HTERT RPE-1 (cell line): ENCODE measurements around the gene EME2.

Experiments used
- in situ Hi-C: fragments of 300-500 bp; cut with MboI; formaldehyde crosslinking; loops from 4 replicates; pipeline ENCODE4 v1.14.3; 2020; ENCODE audit warnings: low sequenced_read_pairs

The EME2 gene

GRCh38 chr16:1777375-1778199, 5.0 kb downstream of the EME2 start:
- in situ Hi-C loops: no loop called here

GRCh38 chr16:1778200-1779179, 5.9 kb downstream of the EME2 start:
- in situ Hi-C loops: no loop called here

- in situ Hi-C loops: no loop called here
Measured at GRCh38 chr16:1779234-1779701, 6.7 kb downstream of the EME2 start.

GRCh38 chr16:1779741-1780676, 7.4 kb downstream of the EME2 start:
- in situ Hi-C loops: no loop called here

DNA sequence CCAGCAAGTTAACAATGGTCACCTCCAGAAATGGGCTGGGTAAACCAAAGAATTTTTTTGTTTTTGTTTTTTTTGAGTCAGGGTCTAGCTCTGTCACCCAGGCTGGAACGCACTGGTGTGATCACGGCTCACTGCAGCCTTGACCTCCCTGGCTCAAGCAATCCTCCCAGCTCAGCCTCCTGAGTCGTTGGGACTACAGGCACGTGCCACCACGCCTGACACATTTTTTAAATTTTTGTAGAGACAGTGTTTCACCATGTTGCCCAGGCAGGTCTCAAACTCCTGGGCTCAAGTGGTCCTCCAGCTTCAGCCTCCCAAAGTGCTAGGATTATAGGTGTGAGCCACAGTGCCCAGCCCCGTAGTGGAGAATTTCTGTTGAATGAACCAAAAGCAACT, 8.1 kb downstream of the EME2 start:
- in situ Hi-C loops: no loop called here

DNA sequence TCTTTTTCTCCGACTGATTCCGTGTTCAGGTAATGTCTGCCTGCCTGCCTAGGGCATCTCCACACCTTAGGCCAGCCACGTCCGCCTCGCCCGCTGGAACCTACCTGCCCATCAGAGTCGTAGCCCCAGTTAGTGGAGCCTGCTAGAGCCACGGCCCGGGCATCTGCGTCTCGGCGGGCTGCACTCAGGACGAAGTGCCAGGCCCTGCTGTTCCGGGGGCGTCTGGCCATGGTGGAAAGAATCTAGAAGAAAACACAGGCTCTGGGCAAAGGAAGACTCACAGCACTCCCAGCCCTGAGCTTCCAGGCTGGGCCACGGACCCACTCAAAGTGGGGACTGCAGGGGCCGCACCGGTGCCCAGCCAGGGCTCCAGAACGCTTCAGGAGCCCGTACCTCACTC, 8.6 kb downstream of the EME2 start:
- in situ Hi-C loops: no loop called here

- in situ Hi-C loops: no loop called here
Measured at GRCh38 chr16:1781758-1782407, 9.3 kb downstream of the EME2 start.

DNA sequence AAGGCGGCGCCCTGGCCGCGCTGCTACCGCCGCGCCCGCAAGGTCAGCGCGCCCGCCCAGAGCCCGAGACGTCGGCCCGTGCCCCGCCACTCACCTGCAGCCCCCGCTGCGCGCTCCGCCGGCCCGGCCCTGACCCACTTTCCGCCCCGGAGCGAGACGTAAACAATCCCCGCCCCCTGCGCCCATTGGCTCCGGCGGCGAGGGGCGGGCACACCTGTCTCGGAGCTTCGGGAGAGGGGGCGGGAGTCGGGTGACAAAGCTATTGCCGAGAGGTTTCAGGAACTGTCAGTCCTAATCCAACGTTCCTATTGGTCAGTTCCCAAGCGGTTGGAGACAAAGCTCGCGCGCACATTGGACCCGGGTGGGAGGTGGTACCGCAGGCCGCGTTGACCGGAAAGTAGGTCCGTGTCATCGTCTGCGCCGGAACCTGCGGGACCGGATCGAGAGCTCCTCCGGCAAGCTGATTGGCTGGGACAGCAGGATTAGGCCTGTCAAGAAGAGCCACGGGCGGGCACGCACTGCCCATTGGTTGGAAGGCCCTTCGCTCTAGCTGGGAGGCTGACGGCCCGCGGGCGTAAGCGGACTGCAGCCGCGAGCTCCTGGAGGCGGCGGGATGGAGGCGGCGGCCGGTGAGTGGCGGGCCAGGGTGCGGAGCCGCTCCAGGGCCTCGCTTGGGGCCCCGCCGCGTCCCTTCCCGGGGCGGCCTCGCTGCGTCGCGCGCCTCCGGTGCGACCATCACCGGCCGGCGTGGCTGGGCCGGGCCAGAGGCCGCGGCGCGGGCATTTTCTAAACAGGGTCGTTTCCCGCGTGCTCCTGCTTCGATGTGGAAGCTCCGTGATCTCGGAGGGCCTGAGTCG, 10.0 kb downstream of the EME2 start, which contains the start of the genes NUBP2 and SPSB3:
Gene NUBP2, plus strand, starts transcription at position 553 of the 857 bp plus-strand sequence. Its CDS starts 61 bp downstream, at position 614.
Gene SPSB3, minus strand, starts transcription at position 164 of the 857 bp plus-strand sequence. CDS start 1,088 bp downstream, outside the sequence.
- in situ Hi-C loops: no loop called here

GRCh38 chr16:1784977-1785845, 12.6 kb downstream of the EME2 start:
- in situ Hi-C loops: no loop called here

- in situ Hi-C loops: no loop called here
Measured at GRCh38 chr16:1785846-1786170, 13.2 kb downstream of the EME2 start.

DNA sequence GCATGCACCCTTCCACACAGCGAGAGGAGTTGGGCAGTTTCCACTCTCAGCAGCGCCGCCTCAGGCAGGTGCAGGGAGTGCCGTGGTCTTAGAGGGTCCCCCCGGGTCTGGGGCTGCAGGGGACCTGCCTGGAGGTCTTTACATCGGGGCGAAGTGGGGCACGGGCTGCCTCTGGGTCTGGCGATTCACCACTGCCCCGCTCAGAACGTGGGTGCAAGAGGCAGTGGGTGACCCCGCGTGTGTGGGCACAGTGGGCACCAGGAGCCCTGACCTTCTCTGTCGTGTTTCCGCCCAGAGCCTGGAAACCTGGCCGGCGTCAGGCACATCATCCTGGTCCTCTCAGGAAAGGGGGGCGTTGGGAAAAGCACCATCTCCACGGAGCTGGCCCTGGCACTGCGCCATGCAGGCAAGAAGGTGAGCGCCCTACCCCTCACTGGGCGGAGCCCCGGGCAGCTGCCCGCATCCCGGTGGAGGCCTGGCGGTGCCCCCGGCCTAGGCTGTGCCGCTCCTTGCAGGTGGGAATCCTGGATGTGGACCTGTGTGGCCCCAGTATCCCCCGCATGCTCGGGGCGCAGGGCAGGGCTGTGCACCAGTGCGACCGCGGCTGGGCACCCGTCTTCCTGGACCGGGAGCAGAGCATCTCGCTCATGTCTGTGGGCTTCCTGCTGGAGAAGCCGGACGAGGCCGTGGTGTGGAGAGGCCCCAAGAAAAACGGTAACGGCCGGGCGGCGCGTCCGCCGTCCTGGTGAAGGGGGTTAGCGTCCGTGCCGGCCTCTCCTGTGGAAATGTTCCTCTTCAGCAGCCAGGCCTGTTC, 13.8 kb downstream of the EME2 start:
- in situ Hi-C loops: no loop called here

- in situ Hi-C loops: no loop called here
Measured at GRCh38 chr16:1787056-1787321, 14.4 kb downstream of the EME2 start.

GRCh38 chr16:1787322-1788094, 14.9 kb downstream of the EME2 start:
- in situ Hi-C loops: no loop called here

DNA sequence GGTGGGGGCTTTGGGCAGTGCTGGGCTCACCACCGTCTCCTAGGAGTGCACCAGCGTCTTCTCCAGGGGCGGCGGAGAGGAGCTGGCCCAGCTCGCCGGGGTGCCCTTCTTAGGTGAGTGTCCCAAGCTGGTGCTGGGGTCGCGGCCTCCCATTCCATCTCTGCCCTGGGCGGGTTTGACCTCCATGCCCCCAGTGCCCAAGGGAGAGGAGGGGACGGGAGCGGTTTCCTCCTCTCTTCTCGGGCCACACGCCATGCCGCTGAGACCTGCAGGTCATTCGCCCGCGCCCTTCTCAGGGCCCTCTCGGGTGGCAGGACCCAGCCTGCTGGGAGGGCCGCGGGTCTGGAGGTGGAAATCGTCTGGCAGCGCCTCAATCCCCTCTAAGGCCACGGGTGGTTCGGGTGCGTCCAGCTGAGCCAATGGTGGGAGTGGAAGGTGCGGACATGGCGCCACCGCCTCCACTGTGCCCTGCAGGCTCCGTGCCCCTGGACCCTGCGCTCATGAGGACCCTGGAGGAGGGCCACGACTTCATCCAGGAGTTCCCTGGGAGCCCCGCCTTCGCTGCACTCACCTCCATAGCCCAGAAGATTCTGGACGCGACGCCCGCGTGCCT, 15.6 kb downstream of the EME2 start:
- in situ Hi-C loops: no loop called here

GRCh38 chr16:1788708-1789100, 16.1 kb downstream of the EME2 start:
- in situ Hi-C loops: no loop called here

- in situ Hi-C loops: no loop called here
Measured at GRCh38 chr16:1789643-1790045, 17.0 kb downstream of the EME2 start.
